Liver (tissue), 3 donors: Measurements from ENCODE around the gene LY6G6F.

Source experiments
- CTCF ChIP-seq: fragments of 150-350 bp; IDR thresholded peaks from 2 replicates; pipeline ENCODE4 v1.5.1; 2017; ENCODE audit warnings: improper control_type of control experiment, low read depth, low read length; ENCODE audit not compliant: missing input control
- EGR1 ChIP-seq, 2 donors: IDR thresholded peaks; 2 replicates each; pipeline ENCODE4 v1.6.1; 2016 to 2018; ENCODE audit warnings: antibody characterized with exemption in 2 of 2, low read depth in 2 of 2
- GABPA ChIP-seq, 2 donors: IDR thresholded peaks in 1 of 2; conservative IDR thresholded peaks in 1 of 2; 2 replicates each; pipeline ENCODE4 v1.6.1; 2016; ENCODE audit warnings: antibody characterized with exemption in 2 of 2, mild to moderate bottlenecking in 1 of 2, moderate library complexity in 1 of 2
- JUND ChIP-seq, 2 donors: IDR thresholded peaks; 2 replicates each; pipeline ENCODE4 v1.6.1; 2016; ENCODE audit warnings: antibody characterized with exemption in 2 of 2
- RAD21 ChIP-seq, 2 donors: IDR thresholded peaks; 2 replicates each; pipeline ENCODE4 v1.6.1; 2016; ENCODE audit warnings: antibody characterized with exemption in 2 of 2, mild to moderate bottlenecking in 2 of 2
- REST ChIP-seq: IDR thresholded peaks from 2 replicates; pipeline ENCODE4 v1.6.1; 2016; ENCODE audit warnings: antibody characterized with exemption, mild to moderate bottlenecking
- RXRA ChIP-seq, 2 donors: IDR thresholded peaks; 2 replicates each; pipeline ENCODE4 v1.6.1; 2017 to 2018; ENCODE audit warnings: antibody characterized with exemption in 2 of 2, mild to moderate bottlenecking in 1 of 2
- TAF1 ChIP-seq: conservative IDR thresholded peaks from 2 replicates; pipeline ENCODE4 v1.6.1; 2016; ENCODE audit warnings: antibody characterized with exemption, mild to moderate bottlenecking
- YY1 ChIP-seq: IDR thresholded peaks from 2 replicates; pipeline ENCODE4 v1.6.1; 2016; ENCODE audit warnings: antibody characterized with exemption, mild to moderate bottlenecking
- TF ChIP-seq, protein P1 (sequence below): IDR thresholded peaks from 2 replicates; pipeline ENCODE4 v1.6.1; 2016; ENCODE audit warnings: antibody characterized with exemption
- TF ChIP-seq, protein P2 (sequence below): IDR thresholded peaks from 2 replicates; pipeline ENCODE4 v1.6.1; 2016; ENCODE audit warnings: antibody characterized with exemption
- TF ChIP-seq, protein P3 (sequence below): IDR thresholded peaks from 2 replicates; pipeline ENCODE4 v1.6.1; 2016; ENCODE audit warnings: antibody characterized with exemption
- donor health status: healthy.
- donor health status: healthy.

DNA sequence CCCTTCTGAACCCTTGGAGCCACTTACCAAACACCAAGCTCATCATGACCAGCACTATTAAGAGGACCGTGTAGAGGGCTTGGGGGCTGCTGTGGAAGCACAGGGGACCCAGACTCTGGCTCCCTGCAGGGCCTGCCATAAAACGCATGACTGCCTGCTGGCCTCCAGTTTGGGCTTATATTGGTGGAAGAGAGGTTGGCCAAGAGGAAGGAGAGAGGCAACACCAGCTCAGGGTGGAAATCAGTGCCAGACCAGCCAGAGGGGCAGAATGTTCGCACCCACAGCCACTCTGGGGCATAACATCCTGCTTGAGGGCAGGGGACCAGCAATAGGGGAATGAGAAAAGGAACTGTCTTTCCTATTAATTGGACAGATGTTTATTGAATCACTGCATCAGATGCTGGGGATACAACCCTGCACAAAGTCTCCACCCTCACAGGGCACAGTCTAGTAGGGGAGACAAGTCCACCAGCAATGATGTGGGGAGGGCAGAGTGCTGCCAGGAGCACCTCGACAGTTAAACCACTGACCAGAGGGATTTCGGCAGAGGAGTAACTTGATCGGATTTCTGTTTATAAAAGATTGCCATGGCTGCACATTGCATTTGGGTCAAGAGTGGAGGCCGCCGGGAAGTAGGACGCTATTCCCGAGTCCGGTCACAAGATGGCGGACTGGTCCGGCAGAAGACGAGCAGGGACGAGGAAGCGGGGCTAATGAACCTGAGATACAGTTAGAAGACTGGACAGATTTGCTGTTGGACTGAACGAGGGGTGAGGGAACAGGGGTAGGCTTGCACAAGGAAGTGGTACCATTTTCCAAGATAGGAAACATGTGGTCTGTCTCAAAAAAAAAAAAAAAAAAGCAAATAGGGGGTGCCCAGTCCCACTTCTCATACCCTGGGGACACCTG is 26.2 kb upstream of the LY6G6F start, which contains the start of gene LY6G5C:
- TF ChIP-seq CTCF = peak; percentile 78
- TF ChIP-seq GABPA (IDR thresholded peaks at IDR 0.05 in 1 of 2, conservative IDR thresholded peaks at IDR 0.05 in 1 of 2) = no peak
- peak; percentile 69 to 89 for TF ChIP-seq RXRA (IDR thresholded peaks at IDR 0.05)
- no peak for TF ChIP-seq TAF1
- TF ChIP-seq JUND (IDR thresholded peaks at IDR 0.05) = no peak
- no peak for TF ChIP-seq REST
- TF ChIP-seq, protein P1, sequence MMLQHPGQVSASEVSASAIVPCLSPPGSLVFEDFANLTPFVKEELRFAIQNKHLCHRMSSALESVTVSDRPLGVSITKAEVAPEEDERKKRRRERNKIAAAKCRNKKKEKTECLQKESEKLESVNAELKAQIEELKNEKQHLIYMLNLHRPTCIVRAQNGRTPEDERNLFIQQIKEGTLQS = no peak
- TF ChIP-seq, protein P2, sequence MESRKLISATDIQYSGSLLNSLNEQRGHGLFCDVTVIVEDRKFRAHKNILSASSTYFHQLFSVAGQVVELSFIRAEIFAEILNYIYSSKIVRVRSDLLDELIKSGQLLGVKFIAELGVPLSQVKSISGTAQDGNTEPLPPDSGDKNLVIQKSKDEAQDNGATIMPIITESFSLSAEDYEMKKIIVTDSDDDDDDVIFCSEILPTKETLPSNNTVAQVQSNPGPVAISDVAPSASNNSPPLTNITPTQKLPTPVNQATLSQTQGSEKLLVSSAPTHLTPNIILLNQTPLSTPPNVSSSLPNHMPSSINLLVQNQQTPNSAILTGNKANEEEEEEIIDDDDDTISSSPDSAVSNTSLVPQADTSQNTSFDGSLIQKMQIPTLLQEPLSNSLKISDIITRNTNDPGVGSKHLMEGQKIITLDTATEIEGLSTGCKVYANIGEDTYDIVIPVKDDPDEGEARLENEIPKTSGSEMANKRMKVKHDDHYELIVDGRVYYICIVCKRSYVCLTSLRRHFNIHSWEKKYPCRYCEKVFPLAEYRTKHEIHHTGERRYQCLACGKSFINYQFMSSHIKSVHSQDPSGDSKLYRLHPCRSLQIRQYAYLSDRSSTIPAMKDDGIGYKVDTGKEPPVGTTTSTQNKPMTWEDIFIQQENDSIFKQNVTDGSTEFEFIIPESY = no peak
- TF ChIP-seq YY1 = peak; percentile 95
- peak; percentile 95 to 96 for TF ChIP-seq RAD21 (IDR thresholded peaks at IDR 0.05)
- no peak for TF ChIP-seq EGR1 (IDR thresholded peaks at IDR 0.05; ENCODE audit: low read depth in 2 of 2)
- TF ChIP-seq, protein P3, sequence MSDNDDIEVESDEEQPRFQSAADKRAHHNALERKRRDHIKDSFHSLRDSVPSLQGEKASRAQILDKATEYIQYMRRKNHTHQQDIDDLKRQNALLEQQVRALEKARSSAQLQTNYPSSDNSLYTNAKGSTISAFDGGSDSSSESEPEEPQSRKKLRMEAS = no peak
